A549 (cell line): ENCODE measurements around the gene KCNRG.

Source experiments
- CEBPB ChIP-seq, 2 experiments: fragments of >200 bp in 1 of 2; sonication (Bioruptor Twin) in 1 of 2; formaldehyde crosslinking in 1 of 2; IDR thresholded peaks; 2 replicates each; pipeline ENCODE4 v1.6.1; 2012 to 2016
- EP300 ChIP-seq, 2 experiments: fragments of >200 bp; sonication (Bioruptor Twin); formaldehyde crosslinking; IDR thresholded peaks; 2 replicates in 1 of 2; 3 replicates in 1 of 2; pipeline ENCODE4 v1.6.1; 2016 to 2017
- NFE2L2 ChIP-seq: fragments of 150-350 bp; conservative IDR thresholded peaks from 2 replicates; pipeline ENCODE4 v1.6.1; 2014; ENCODE audit warnings: low read length
- TP53 ChIP-seq: fragments of 250-450 bp; sonication (Bioruptor Pico); IDR thresholded peaks from 2 replicates; pipeline ENCODE4 v1.5.0; 2021; ENCODE audit warnings: mild to moderate bottlenecking, moderate library complexity
- TF ChIP-seq, protein P1 (sequence below): fragments of >200 bp; sonication (Bioruptor Twin); formaldehyde crosslinking; IDR thresholded peaks from 3 replicates; pipeline ENCODE4 v1.5.1; 2016

DNA sequence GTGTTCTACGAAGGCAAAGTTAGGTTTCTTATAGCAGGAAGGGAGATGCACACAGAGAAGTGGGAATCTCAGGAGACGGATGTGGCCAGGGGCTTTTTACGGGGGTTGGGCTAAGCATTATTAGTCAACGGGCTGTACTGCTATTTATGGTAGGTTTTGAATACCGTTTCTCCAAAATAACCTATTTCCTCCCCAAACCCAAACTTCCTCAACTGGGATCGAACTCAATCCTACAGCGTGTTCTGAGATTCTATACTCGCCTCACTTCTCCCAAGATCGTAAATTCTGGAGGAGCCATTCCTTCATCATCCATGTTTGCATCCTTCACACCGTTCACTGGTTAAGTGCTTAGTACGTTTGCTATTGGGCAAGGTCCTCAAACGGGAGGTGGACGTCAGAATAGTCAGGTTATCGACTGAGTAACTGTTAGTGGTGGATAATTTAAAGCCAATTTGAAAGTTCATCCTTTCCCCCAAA lies 19.6 kb upstream of the KCNRG start:
- TF ChIP-seq EP300 (IDR thresholded peaks at IDR 0.05) = no peak
- TF ChIP-seq, protein P1, sequence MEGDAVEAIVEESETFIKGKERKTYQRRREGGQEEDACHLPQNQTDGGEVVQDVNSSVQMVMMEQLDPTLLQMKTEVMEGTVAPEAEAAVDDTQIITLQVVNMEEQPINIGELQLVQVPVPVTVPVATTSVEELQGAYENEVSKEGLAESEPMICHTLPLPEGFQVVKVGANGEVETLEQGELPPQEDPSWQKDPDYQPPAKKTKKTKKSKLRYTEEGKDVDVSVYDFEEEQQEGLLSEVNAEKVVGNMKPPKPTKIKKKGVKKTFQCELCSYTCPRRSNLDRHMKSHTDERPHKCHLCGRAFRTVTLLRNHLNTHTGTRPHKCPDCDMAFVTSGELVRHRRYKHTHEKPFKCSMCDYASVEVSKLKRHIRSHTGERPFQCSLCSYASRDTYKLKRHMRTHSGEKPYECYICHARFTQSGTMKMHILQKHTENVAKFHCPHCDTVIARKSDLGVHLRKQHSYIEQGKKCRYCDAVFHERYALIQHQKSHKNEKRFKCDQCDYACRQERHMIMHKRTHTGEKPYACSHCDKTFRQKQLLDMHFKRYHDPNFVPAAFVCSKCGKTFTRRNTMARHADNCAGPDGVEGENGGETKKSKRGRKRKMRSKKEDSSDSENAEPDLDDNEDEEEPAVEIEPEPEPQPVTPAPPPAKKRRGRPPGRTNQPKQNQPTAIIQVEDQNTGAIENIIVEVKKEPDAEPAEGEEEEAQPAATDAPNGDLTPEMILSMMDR = no peak
- no peak for TF ChIP-seq CEBPB (IDR thresholded peaks at IDR 0.05)
- no peak for TF ChIP-seq NFE2L2
- TF ChIP-seq TP53 (CRISPR knock-in tag) = no peak
